HFF-Myc (cell line): ENCODE measurements around the gene SLC25A29.
"Not testable (repeated sequence)": the region's sequence is repeated elsewhere in the genome, so short reads cannot be mapped to it uniquely, and the experiment has no call there.

Experiments used
- DNase-seq: peaks from one replicate; pipeline ENCODE4 v3.0.0-alpha.2; 2011; ENCODE audit warnings: low read depth; ENCODE audit errors: extremely low read depth
- H3K4me3 ChIP-seq: replicated peaks from 2 replicates; pipeline ENCODE4 v1.5.1; 2011; ENCODE audit warnings: low read depth, mild to moderate bottlenecking, control low read depth, low read length
- TF ChIP-seq, protein P1 (sequence below): IDR thresholded peaks from 2 replicates; pipeline ENCODE4 v1.5.1; 2012; ENCODE audit warnings: mild to moderate bottlenecking, low read depth, low read length, control low read depth; ENCODE audit errors: missing control alignments

Gene SLC25A29

DNA sequence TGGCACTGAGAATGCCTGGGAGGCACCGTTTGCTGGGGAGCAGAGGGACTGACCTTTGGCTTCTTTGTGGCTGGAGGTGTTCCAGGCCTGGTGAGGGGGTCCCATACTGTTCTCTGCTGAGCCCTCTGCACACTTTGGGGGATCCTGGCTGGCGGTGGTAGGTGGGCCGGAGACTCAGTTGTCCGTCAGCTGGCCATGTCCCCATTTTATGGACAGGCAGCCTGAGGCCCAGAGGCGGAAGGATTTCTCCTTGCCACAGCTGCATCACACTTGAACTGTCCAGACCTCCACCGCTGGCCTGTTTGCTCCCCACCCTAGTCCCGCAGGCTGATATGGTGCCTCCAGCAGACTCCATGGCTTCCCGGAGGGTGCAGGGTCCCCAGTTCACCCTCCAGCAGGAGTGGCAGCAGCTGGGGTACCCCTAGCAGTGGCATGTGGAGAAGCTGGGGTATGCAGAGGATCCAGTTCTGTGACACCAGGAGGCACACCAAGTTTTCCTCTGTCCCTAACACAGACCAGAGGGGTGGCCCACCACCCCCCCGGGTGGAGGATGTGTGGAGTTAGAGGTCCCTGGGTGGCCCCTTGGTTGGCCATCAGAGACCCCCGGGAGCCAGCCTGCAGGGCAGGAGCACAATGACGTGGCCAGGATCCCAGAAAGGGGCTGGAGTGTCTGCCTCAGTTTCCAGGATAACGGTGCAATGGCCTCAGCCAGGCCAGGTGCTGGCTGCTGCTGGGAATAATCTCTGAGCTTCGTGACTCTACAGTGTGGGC is 14.8 kb downstream of the SLC25A29 start:
- TF ChIP-seq, protein P1, sequence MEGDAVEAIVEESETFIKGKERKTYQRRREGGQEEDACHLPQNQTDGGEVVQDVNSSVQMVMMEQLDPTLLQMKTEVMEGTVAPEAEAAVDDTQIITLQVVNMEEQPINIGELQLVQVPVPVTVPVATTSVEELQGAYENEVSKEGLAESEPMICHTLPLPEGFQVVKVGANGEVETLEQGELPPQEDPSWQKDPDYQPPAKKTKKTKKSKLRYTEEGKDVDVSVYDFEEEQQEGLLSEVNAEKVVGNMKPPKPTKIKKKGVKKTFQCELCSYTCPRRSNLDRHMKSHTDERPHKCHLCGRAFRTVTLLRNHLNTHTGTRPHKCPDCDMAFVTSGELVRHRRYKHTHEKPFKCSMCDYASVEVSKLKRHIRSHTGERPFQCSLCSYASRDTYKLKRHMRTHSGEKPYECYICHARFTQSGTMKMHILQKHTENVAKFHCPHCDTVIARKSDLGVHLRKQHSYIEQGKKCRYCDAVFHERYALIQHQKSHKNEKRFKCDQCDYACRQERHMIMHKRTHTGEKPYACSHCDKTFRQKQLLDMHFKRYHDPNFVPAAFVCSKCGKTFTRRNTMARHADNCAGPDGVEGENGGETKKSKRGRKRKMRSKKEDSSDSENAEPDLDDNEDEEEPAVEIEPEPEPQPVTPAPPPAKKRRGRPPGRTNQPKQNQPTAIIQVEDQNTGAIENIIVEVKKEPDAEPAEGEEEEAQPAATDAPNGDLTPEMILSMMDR, result no peak
- no peak overlapping the region for H3K4me3 ChIP-seq
- DNase-seq, result no peak

DNA sequence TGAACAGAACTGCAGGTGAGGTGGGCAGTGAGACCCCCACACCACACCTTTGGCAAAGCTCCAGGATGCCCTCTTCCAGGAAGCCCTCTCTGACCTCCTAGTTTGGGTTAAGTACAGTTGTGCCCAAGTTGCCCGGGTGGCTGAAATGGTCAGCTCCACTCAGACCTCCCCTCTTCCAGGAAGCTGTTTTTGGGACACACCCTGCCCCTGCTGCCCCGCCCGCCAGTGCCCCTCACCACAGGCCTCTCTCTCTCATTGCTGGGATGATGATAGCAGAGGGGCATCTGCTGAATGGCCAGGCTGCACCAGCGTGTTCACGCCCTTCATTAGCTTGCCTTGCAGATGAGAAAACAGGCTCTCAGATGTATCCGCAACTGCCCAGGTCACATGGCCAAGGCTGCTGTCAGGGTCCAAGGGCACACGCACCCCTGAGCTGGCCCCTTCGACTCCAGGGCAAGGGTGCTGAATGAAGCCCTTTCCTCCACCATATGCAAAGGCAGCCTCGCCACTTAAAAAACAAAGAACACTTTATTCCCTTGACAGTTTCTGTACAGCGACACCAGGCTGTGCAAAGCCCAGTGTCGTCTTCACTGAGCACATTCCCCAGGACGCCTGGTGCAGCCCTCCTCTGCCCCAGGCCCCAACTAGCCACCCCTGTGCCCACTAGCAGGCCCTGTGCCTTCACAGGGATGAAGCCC is 15.5 kb downstream of the SLC25A29 start:
- H3K4me3 ChIP-seq, result no peak overlapping the region
- no peak for DNase-seq
- TF ChIP-seq, protein P1, result no peak

DNA sequence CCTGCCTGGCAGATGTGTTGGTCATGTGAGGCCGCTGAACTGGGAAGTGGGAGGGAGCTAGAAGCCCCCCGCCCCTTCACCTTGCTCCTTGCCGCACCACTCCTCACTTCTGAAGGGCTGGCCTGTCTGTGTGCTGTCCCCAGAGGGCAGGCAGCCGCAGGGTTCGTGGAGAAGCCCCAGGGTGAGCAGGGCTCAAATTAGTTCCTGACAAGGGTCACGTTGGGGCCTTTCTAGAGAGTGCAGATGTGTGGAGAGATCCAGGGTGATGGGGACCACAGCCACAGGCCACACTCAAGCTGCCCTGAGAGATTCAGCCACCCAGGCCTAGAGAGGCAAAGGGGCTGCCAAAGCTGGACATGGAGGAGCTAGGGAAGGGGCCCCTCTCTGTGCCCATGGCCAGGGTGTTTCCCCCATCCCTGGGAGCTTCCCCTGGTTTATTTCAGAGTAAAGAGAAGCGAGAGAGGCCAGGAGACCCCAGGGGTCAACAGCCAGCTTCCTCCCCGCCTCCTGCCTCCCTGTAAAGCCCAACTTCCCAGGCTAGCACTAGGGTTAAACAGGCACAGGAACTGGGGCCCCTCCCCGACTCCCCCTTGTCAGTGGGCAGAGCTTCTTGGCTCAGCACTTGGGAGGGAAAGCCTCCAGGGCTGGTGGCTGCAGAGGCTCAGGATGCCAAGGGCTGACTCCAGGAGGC is 16.2 kb downstream of the SLC25A29 start:
- DNase-seq, result no peak
- TF ChIP-seq, protein P1, result no peak
- no peak overlapping the region for H3K4me3 ChIP-seq

DNA sequence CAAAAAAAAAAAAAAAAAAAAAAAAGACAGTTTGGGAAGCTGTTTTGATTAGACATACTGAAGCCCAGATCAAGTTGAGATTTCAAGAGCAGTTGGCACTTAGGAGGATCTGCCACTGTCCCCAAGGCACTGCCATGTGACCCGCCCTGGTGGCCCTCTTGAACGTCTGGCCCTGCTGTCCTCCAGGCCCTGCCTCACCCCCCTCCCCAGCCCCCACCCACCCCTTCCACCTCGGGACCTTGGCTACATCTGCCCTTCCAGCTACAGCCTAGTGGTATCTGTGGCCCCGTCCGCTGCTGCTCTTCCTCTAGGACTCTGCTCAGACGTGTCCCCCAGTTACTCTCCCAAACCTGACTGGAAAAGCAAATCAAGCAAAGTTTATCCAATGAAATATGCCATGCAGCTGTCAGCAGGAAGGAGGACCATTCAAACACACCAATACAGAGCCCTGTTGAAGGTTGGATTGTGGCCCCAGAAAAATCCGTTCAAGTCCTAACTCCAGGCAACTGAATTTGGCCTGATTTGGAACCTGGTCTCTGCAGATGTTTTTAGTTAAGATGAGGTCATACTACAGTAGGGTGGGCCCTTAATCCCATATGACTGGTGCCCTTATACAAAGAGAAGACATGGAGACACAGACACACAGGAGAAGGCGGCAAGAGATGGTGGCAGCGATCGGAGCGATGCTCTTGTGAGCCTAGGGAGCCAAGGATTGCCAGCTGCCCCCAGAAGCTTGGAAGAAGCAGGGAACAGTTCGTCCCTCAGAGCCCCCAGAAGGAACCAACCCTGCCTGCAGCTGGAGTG is 17.7 kb downstream of the SLC25A29 start:
- TF ChIP-seq, protein P1, result no peak
- peak; percentile 45 for DNase-seq
- no peak overlapping the region for H3K4me3 ChIP-seq

DNA sequence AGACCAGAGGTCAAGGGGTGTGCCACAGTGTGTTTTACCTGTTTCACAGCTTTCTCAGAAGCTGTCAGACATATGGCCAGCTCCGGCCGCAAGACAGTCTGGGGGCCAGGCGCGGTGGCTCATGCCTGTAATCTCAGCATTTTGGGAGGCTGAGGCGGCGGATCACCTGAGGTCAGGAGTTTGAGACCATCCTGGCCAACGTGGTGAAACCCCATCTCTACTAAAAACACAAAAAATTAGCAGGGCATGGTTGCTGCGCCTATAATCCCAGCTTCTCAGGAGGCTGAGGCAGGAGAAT is 18.3 kb downstream of the SLC25A29 start:
- H3K4me3 ChIP-seq, DNase-seq: not testable (repeated sequence)

DNA sequence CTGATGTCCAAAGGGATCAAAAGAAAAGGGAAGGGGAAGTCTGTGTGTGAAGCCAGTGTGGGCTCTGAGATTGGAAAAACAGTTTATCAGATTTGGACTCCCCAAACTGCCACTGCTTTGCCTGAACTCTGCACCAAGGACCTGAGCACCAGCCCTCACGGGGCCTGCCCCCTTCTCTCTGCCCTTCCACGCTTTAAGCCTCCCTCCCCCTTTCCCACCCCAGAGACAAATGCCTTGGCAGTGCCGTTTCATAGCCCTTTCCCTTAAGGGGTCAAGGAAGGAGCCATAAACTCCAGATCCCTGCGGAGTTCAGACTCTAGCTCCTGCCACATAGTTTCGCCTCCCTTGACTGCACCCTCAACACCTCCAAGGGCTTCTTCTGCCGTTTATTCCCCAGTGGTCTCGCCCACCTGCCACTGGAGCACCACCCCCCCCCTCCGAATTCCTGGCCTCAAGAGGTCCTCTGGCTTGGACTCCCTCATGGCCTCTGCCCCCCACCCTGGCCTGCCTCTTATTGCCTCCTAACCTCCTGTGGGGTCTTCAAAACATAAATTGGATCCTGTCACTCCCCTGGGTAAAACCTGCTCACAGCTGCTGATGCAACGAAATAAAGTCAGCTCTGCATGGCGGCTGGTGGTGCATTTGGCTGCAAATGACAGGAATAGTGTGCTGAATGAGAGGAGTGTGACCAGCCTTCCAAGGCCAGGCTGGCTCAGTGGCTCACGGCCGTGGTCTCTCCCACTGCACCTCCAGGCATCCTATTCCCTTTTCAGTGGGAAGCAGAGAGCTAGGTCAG is 18.8 kb downstream of the SLC25A29 start:
- H3K4me3 ChIP-seq, result no peak overlapping the region
- no peak for DNase-seq
- TF ChIP-seq, protein P1, result no peak
